GM20000 (cell line): ENCODE data around the gene DAGLA.

ENCODE experiments used
- DNase-seq: peaks from one replicate; pipeline ENCODE4 v3.0.0; 2012; ENCODE audit warnings: low spot score
- TF ChIP-seq, protein P1 (sequence below): IDR thresholded peaks from 2 replicates; pipeline ENCODE4 v1.5.1; 2012; ENCODE audit warnings: mild to moderate bottlenecking, control low read depth; ENCODE audit errors: extremely low read depth, missing control alignments

The DAGLA gene

GRCh38 chr11:61688365-61689163 lies 8.4 kb downstream of the DAGLA start:
- DNase-seq = no peak

GRCh38 chr11:61689164-61689496 lies 8.9 kb downstream of the DAGLA start:
- TF ChIP-seq, protein P1, sequence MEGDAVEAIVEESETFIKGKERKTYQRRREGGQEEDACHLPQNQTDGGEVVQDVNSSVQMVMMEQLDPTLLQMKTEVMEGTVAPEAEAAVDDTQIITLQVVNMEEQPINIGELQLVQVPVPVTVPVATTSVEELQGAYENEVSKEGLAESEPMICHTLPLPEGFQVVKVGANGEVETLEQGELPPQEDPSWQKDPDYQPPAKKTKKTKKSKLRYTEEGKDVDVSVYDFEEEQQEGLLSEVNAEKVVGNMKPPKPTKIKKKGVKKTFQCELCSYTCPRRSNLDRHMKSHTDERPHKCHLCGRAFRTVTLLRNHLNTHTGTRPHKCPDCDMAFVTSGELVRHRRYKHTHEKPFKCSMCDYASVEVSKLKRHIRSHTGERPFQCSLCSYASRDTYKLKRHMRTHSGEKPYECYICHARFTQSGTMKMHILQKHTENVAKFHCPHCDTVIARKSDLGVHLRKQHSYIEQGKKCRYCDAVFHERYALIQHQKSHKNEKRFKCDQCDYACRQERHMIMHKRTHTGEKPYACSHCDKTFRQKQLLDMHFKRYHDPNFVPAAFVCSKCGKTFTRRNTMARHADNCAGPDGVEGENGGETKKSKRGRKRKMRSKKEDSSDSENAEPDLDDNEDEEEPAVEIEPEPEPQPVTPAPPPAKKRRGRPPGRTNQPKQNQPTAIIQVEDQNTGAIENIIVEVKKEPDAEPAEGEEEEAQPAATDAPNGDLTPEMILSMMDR = no peak

More at GRCh38 chr11:61688365-61689163, 8.4 kb downstream of the DAGLA start:
- TF ChIP-seq, protein P1 = no peak

DNA sequence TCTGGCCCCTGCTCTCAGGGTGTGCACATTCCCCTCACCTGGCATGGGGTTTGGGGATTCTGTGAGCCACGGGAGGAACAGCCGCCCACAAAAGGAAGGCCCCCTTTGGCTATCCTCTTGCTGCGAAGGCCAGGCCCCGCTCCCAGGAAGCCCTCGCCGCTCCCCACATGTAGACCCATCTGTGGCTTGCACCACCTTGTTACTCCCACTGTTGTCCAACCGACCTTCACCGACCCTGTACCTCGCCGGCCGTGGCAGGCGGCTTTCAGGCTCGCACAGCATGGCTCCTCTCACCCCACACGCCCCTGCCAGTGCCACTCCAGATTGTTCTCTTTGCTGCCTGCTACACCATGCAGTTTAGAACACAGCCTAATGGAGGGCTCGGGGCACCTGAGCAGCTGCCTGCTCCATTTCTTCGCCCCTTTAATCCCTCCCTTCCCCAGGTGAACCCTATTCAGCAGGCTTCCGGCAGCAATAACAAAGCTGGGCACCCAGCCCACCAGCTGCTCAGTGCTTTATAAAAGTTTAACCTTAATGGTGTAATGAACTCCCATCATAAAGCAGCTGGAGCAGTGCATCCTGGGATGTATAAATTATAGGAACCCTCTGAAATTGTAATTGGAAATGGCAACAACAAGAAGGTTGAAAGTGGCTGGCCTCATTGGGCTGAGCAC lies 10.7 kb downstream of the DAGLA start:
- no peak for DNase-seq
- TF ChIP-seq, protein P1 = no peak

More at GRCh38 chr11:61689164-61689496, 8.9 kb downstream of the DAGLA start:
- DNase-seq = no peak

GRCh38 chr11:61691380-61692156 lies 11.4 kb downstream of the DAGLA start:
- no peak for DNase-seq
- TF ChIP-seq, protein P1 = no peak

GRCh38 chr11:61693922-61694601 lies 13.9 kb downstream of the DAGLA start:
- TF ChIP-seq, protein P1 = no peak
- DNase-seq = no peak

GRCh38 chr11:61694602-61694939 lies 14.4 kb downstream of the DAGLA start:
- DNase-seq = no peak
- TF ChIP-seq, protein P1 = no peak
